SU-DHL-6 (cell line): ENCODE measurements around the gene OR51A2.

ENCODE experiments used
- CTCF ChIP-seq: fragments of 200-600 bp; sonication (generic); IDR thresholded peaks from one replicate; pipeline ENCODE4 v1.5.1; 2017; ENCODE audit warnings: antibody characterized with exemption, mild to moderate bottlenecking, low read length, moderate library complexity; ENCODE audit not compliant: insufficient read depth, poor library complexity, severe bottlenecking
- EZH2phosphoT487 ChIP-seq: fragments of 200-600 bp; sonication (generic), shearing (Covaris generic); conservative IDR thresholded peaks from 2 replicates; pipeline ENCODE4 v1.6.1; 2018; ENCODE audit warnings: mild to moderate bottlenecking, antibody characterized with exemption, low read length, moderate library complexity, mixed read lengths

- no peak for TF ChIP-seq CTCF
- TF ChIP-seq EZH2phosphoT487, result no peak
Measured at GRCh38 chr11:4994551-4994950, 39.0 kb upstream of the OR51A2 start, which contains the start of gene OR51L1.
